HK-2 (cell line): ENCODE measurements around the gene PDGFD.

Source experiments
- DNase-seq: peaks from one replicate; pipeline ENCODE4 v3.0.0-alpha.2; 2018; ENCODE audit not compliant: unreplicated experiment

Gene PDGFD

DNA sequence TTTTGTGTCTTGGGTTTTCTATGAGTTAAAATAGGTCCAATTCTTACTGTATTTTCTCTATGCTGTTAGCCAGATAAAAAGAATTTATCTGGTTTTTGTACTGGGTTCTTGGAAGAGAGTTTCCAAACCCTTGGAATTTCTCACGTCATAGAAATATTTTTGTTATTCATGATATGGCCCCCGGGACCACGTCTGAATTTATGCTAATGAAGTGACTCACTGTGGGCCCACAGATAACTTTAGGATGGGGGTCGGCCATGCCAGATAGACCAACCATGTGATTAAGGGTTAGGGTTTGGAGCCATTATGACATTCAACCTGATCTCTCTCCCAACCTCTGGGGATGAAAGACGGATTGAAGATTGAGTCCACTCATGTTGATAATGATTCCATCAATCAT is 163.1 kb downstream of the PDGFD start:
- no peak for DNase-seq

DNA sequence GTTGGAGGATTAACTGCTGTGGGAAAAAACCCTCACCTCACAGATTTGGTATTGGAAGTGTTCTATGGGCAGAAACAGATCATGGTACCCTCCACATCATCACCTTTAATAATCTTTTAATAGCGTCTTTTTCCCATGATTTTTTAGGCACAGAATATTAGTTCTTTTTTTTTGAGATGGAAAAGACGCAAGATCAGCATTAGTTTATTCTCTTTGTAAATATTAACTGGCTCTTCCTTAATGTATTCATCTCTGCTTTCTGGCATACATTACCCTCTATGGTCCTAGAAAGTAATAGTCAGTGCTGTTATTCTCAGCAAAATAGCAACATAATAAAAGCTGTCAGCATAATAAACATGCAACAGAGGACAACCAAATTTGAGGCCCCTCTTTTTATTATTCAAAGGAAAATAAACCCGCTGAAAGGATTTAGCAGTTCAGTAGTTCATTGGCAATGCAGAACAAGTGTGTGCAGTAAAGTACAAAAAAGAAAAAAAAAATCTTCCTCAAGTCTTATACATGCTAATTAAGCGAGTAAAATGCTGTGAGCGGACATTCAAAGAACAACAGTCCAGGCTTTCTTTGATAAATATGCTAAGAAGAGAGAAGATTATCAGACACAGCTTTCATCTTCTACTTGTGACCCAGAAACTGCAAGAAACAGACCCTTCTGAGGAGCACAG is 165.0 kb downstream of the PDGFD start:
- DNase-seq = no peak

DNA sequence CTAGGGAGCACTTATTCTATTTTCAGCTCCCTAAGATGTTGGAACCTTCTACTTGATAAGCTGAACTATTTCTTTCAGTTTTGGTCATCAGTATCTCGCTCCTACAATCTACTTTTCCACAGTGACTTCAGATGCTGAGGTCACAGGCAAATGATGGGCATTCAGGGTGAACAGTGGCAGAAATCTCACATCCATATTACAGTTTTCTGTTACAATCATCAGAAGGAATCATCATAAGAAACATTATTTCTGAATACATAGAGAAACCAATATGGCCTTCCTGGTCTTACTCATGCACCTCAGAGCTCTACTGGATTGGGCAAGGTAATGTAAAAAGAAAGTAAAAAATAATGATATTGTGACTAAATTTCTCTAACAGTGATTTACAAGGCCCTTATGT is 166.9 kb downstream of the PDGFD start:
- no peak for DNase-seq

DNA sequence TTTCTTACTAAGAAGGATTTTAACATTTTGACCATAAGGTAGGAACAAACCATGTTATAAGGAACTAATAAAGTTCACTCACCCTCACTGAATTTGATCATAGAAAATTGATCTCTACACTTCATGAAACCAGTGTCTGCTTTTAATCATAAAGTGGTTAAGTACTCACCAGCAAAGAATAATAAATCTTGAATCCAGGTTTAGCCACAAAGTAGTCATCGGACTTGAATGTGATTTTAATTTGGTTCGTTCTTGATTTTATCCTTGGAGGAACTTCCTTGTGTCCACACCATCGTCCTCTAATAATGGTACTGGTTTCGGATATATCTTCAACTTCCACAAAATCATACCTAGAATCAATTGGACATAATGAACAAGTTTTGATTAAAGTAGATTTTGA is 168.1 kb downstream of the PDGFD start:
- DNase-seq = no peak

DNA sequence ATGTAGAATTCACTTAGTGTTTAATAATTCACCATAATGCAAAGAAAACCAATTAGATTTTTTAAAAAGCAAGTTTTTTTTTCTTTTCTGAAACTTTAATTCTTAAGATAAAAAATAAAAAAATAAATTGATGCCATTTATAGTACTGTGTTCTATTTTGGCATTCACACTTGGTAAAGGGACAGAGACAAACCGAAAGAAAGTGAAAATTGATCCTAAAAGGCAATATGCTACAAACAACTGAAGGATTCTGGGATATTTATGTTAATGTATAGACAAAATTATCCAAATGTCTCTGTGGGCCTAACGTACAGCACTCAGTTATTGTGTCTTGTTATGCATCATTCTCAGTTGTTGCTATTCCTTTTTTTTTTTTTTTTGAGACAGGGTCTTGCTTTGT is 169.4 kb downstream of the PDGFD start:
- no peak for DNase-seq

DNA sequence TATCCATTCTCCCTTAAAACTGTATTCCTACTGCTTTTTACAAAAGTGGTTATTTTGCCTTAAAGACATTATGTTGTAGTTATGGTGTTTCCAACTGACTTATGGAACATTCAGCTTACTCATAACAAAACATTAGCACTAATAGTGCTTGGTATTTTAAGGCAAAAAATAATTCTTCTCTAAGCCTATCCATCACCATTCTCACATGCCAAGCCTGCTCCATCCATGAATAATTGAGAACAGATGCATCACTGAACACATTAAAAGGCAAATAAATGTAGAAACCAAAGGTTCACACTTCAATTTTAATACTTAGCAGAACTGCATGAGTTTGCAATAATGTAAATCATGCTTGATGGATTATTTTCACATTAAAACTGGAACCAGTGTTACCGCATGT is 169.9 kb downstream of the PDGFD start:
- DNase-seq = no peak

DNA sequence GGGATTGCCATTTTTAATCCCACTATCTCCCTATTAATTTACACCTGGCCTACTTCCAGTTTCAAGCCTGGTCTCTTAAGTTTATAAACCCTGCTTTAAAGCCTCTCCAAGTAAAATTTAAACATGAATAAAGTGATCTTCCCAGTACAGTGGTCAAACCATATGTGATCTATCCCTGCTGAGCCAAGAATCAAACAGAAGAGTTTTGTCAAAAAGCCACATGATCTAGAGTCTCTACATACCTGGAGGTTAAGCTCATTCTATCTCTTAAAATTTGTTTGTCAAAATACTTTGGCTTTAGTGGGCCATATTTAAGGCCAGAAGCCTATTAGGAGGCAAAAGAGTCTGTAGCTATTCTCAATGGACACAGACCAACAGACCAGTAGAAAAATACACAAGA is 170.4 kb downstream of the PDGFD start:
- no peak for DNase-seq

DNA sequence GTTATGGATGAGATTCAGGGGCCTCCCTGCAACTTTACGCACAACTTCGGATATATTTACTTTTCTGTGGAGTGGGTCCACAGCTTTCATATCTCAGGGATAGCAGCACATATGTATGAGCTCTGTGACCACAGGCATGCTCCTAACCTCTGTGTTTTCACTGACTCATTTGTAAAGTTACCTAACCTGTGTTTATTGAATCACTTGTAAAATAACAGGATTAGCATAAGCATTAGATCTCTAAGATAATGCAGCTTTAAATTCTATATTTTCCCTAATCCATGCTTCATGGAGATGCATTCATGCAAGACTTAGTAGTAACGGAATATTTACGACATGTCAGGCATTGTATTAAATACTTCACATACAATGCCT is 175.4 kb downstream of the PDGFD start:
- no peak for DNase-seq

DNA sequence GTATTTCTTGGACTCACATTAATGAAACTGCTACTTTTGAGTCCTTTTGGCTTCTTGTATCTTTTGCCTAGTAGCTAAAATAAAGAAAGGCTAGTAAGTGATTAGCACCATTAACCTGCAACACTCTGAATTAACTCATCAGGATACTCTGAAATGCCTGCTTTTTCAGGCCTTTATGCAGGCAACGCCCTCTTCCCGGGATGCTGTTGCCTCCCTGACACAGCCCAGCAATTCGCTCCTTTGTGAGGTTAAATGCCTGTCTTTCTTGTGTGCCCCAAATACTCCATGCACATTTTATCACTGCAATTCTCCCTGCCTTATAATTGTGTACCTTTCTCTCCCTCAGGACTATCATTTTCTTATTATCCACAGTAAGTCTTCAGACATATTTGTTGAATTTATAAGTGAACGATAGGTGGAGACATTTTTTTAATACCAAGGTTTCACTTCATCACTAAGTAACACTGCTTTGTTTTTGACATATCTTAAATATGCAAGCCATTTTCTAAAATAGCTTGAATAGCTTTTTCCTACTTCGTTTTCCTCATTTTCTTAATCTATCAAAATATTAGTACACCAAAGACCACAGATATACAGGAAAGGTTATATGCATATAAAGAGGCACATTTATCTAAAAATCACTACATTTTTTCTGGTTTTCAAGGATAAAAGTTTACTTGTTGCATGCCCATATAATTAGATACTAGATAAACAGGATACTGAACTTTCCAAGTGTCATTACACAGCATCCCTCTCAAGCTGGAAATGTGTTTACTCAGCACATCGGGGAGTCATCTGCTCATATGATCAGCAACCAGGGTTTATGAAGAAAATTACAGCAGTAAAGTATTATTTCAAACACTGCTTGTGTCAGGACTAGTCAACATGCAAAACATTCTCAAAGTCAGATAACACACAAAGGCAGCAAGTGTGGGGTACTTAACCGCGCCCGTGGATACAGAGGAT is 176.0 kb downstream of the PDGFD start:
- no peak for DNase-seq

DNA sequence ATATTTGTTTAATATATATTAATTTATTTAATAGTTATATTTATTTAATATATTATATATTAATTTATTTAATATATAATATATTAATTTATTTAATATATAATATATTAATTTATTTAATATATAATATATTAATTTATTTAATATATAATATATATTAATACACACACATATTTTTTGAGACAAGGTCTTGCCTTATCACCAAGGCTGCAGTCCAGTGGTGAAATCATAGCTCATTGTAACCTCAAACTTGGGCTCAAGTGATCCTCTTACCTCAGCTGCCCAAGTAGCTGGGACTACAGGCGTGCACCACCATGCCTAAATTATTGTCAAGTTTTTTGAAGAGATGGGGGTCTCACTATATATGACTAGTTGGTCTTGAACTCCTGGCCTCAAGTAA is 178.9 kb downstream of the PDGFD start:
- no peak for DNase-seq

DNA sequence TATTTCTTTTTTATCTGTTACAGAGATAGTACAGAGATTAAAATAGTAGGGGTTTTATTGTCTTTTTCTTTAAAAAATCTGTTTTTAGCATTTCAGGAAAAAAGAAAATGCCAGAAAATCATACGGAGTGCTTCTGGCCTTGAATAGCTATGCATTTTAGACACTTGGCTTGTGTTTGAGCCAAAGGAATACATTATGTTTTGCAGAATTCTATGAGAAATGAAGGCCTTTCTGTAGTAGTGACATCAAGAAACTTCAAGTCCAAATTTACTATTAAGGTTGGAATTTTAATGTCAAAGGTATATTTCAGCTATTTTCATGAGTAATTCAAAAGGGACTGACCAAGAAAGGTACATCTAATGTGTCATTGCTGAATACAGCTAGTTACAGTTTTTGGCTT is 183.8 kb downstream of the PDGFD start:
- DNase-seq = no peak

DNA sequence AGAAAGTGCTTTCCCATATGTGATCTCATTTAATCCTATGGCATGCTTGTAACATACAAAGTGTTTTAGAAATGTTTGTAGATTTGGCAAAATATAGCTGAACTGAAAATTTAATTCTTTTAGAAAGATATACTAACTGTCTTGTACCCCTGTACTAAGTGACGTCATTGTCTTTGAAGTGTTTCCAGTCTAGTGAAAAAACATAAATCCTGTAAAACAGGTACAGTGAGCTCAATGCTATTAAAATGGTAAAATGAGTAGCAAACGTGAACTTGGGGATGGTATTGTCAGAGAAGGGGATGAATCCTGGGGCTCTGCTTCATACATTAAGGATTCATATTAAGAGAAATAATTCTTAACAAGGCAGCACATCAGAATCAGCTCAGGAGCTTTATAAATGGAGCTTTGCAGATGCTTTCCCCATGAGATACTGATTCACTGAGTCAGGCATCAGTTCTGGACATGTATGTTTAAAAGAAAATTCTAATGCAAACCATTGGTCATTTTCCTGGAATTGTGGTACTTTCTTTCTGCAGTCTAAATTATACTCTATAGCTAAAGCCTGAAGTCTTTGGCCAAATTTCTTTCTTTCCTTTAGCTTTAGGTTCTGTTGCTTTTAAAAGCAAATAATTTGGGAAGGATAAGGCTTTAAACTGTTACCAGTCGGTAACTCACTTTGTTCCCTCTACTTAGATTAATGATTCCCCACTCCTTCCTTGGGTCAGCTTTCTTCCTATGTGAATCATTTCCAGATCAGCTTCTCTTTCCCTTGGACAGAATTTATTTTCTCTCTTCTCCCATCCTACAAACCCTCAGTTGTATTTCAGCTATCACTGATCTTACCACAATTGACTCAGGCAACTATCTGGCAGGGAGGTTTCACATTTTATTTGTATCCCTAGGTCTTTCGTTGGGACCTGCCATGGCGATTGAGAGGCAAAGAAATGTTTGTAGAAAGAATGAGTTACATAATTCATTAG is 185.0 kb downstream of the PDGFD start:
- no peak for DNase-seq

DNA sequence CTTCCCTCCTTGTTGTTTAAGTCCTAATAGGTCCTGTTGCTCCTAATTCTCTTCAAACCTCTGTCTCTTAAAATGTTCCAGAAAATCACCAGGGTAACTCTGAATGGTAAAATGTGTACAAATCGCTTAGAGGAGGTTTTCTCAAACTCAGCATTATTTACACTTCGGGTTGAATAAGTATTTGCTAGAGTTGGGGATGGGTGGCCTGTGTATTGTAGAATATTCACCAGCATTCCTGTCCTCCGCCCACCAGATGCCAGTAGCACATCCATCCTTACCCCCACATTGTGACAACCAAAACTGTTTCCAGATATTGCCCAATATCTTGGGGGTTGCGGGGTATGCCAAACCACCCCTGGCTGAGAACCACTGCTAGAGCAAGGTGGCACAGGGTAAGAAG is 191.9 kb downstream of the PDGFD start:
- DNase-seq = no peak

DNA sequence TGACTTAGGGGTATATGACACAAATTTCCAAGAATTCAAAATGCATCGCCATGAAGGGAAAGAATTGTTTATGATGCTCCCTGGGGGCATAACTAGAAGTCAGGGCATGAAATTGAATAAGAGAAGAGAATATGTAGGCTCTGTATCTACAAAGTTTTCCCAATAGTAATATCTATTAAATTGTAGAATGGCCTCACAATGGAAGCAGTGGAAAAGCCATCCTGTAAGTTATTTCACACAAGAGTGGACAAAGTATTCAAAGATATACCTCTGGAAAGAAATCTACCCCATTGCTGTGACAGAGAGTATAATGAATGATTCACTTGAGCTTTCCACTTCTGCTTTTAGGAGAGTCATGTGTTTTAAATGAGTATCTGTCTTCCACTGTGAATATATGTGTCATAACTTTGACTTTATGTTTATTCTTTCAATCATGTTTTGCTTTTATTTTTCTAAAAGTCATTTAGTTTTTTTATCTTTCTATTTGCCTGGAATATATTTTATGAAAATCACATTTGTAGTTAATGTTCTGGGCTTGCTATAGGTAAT is 193.2 kb downstream of the PDGFD start:
- DNase-seq = no peak

DNA sequence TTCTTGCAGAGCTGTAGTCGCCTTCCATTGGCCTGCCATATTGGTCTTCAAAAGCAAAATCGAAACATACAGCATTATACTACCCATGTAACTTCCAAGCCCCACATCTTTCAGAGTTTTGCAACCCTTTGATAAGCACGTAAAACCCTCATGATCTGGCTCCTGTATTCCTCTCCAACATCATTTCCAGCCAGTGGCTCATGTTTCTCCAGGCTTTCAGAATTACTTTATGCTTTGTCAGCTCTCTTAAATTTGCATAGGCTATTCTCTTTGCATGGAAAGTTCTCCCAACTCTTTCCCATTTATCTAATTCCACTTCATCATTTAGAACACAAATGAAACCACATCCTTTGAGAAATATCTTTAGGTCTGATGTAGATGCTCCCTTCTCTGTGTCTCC is 195.3 kb downstream of the PDGFD start:
- no peak for DNase-seq

DNA sequence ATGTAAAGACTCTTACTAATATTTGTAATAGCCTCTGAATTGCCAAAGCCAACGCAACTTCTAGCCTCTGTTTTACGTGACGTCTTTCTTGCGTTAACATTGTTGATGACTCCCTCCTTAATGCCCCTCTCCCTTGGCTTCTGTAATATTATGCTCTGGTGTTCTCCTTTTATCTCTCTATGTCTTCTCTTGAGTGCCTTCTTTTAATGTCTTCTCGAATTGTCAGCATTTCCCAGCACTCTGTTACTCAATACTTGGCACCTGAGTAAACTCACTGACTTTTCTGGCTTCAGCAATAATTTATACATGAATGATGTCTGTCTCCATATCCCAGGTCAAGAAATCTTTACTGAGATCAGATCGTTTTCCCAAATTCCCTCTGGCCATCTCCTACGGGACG is 196.0 kb downstream of the PDGFD start:
- DNase-seq = no peak

DNA sequence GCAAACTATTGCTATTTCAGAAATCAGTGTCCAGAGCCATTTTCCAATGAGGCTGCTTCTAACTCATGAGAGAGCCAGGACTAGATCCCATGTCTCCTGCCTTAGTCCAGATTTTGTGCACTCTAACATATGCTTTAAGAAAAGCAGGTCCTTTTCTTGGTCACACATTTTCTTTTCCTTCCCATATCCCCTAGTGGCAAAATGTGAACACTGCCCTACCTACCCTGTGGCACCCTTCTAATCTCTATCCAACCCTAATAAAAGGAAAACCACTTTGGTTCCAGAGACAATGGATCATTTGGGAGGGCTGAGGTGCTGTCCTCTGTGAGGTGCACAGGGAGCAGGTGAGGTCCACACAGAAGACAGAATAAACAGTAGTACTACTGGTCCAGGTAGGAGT is 199.6 kb downstream of the PDGFD start:
- no peak for DNase-seq

DNA sequence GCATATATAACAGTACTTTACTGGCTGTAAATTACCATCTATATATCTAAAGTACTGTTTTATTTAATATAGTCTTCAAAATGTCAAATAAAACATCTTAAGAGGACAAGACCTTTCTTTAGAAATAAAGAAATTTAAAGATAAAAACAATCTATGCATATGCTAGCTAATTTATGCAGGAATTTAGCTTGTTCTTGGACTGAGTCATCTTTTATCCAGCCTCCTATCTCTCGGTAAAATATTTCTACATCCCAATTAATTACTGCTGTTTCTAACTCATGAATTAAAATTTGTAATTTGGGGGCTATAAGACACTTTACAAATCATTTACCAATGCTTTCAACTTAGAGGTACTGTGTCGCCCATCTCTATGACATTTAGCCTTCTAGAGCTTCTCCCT is 200.3 kb downstream of the PDGFD start:
- no peak for DNase-seq

DNA sequence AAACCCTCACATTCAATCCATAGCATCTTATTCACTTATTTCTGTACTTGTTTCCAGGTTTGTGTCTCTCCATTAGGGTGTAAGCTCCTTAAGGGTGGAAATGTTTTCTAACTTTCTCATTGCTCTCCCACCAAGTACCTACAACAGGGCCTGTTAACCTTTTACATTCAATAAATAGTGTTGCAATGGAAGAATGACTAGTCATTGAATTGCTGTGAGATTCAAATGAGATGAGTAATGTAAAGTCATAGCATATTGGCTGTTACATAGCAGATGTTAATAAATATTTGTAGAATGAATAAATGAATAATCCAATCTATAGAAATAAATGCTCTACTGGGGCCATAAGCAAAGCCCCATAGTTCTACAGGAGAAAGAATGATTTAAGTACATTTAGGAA is 202.9 kb downstream of the PDGFD start:
- no peak for DNase-seq

DNA sequence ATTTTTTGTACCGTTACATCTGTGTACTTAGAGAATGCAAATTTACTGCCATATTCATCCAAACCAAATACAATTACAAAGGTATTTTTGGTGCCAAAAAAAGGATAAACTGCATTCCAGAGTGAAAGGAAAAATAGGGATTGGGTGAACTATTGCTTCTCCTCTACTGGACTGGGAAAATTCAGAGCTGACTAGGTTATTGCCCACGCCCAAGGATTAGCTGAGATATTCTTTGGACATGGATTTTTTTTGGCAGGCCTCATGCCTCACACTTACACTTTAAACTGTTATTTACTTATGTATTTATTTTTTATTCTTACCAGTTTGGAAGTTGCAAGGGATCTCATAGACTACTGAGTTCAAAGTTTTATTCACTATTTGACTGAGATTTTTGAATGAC is 203.8 kb downstream of the PDGFD start:
- no peak for DNase-seq

DNA sequence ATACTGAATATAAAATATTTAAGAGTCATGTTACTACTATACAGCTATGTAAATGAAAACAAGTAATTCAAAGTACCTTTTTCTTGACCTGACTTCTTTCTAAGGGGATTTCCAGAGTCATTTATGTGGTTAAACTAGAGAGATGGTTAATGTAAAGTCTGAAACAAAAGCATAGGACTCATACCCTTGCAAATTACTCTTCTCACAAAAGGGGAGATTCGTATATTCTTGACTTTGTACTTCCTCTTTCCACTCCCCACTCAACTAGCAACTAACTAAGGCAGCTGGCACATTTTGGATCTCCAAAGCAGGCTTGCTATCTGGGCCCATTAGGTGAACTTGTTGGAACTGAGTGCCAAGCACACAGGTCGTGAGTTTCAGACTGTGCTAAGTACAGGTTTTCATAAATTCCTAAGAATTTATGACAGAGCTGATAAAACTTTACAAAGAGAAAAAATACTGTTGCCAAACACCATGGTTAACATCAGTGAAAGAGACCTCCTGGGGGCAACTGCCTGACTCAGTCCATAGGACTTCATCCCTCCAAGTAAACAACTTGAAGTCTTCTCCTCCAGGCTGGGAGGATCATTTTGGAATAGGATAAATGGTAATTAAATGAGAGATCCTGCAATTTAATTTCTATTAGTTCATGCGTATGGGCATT is 204.5 kb downstream of the PDGFD start:
- no peak for DNase-seq
